H1 (cell line): ENCODE data around the gene COL4A2. TPM values are rescaled to one million over a fixed set of nuclear protein-coding genes. Genes with fewer than 3 reads are reported as not detected.

Experiments
- CTCF ChIA-PET: fragments of 300-600 bp; sonication (Branson Sonifier 250); formaldehyde crosslinking; loops from one replicate; lab custom pipeline; 2021; ENCODE audit not compliant: partially characterized antibody; lab: Charles Lee
- POLR2A ChIA-PET: fragments of 300-600 bp; sonication (Branson Sonifier 250); formaldehyde crosslinking; loops from one replicate; lab custom pipeline; 2021; ENCODE audit warnings: inconsistent platforms; ENCODE audit not compliant: partially characterized antibody; lab: Charles Lee
- DNase-seq, 2 experiments: peaks; one replicate each; pipeline versions ENCODE4 v3.0.0 to v3.0.0-alpha.2; 2010 to 2022; ENCODE audit warnings: low spot score in 2 of 2, low read depth in 1 of 2, mixed read lengths in 1 of 2
- FAIRE-seq: peaks from 2 replicates; lab custom pipeline; 2011; peaks lifted over from hg19 to GRCh38; lab: Jason Lieb, UNC
- H2AFZ ChIP-seq: 2 replicates; pipeline ENCODE4 v1.8.1; 2012; ENCODE audit warnings: low read length, inconsistent platforms
- H2AK5ac ChIP-seq: 2 replicates; pipeline ENCODE4 v1.6.1; 2013; ENCODE audit warnings: low read depth, low read length
- H2BK120ac ChIP-seq: replicated peaks from 2 replicates; pipeline ENCODE3; 2013; ENCODE audit warnings: low read depth, low read length, inconsistent platforms
- H2BK12ac ChIP-seq: 2 replicates; pipeline ENCODE4 v1.6.1; 2013; ENCODE audit warnings: low read depth, low read length
- H2BK15ac ChIP-seq: 2 replicates; pipeline ENCODE4 v1.6.1; 2013; ENCODE audit warnings: low read length
- H2BK20ac ChIP-seq: 2 replicates; pipeline ENCODE4 v1.6.1; 2013; ENCODE audit warnings: low read length
- H2BK5ac ChIP-seq: 2 replicates; pipeline ENCODE4 v1.6.1; 2013; ENCODE audit warnings: low read depth, low read length
- H3K14ac ChIP-seq: 2 replicates; pipeline ENCODE4 v1.6.1; 2013; ENCODE audit warnings: inconsistent platforms; ENCODE audit not compliant: insufficient read length
- H3K18ac ChIP-seq: 2 replicates; pipeline ENCODE4 v1.6.1; 2013; ENCODE audit warnings: low read length; ENCODE audit errors: extremely low read depth
- H3K23ac ChIP-seq: 2 replicates; pipeline ENCODE4 v1.6.1; 2013; ENCODE audit warnings: inconsistent platforms; ENCODE audit not compliant: insufficient read length
- H3K23me2 ChIP-seq: 2 replicates; pipeline ENCODE4 v1.6.1; 2013; ENCODE audit warnings: low read depth, low read length
- H3K27ac ChIP-seq: 2 replicates; pipeline ENCODE4 v1.6.1; 2011; ENCODE audit warnings: low read depth, low read length, inconsistent platforms
- H3K27me3 ChIP-seq, 4 experiments: replicated peaks in 1 of 4; 1 replicate in 1 of 4; 2 replicates in 3 of 4; pipeline versions ENCODE4 v1.6.1 to v1.8.1; 2011 to 2013; ENCODE audit warnings: low read length in 3 of 4, mild to moderate bottlenecking in 3 of 4, inconsistent platforms in 2 of 4, mixed read lengths in 2 of 4, moderate library complexity in 1 of 4; ENCODE audit not compliant: control insufficient read depth in 3 of 4, insufficient read depth in 3 of 4; ENCODE audit errors: extremely low read depth in 1 of 4
- H3K36me3 ChIP-seq, 4 experiments: 2 replicates each; pipeline versions ENCODE4 v1.6.1 to v1.8.1; 2011 to 2013; ENCODE audit warnings: mild to moderate bottlenecking in 4 of 4, low read length in 3 of 4, moderate library complexity in 2 of 4, control low read depth in 1 of 4, inconsistent platforms in 1 of 4; ENCODE audit not compliant: insufficient read depth in 4 of 4, control insufficient read depth in 2 of 4
- H3K4ac ChIP-seq: replicated peaks from 2 replicates; pipeline ENCODE3; 2013; ENCODE audit warnings: low read length, low read depth, mixed read lengths, inconsistent platforms; ENCODE audit not compliant: insufficient read length
- H3K4me1 ChIP-seq, 4 experiments: replicated peaks in 1 of 4; 1 replicate in 1 of 4; 2 replicates in 3 of 4; pipeline versions ENCODE4 v1.6.1 to v1.8.1; 2011 to 2013; ENCODE audit warnings: low read length in 3 of 4, inconsistent platforms in 2 of 4, mixed read lengths in 1 of 4; ENCODE audit not compliant: insufficient read depth in 4 of 4, control insufficient read depth in 3 of 4
- H3K4me2 ChIP-seq, 2 experiments: 2 replicates each; pipeline versions ENCODE4 v1.6.1 to v1.8.1; 2011 to 2013; ENCODE audit warnings: low read depth in 2 of 2, low read length in 2 of 2, control low read depth in 1 of 2, inconsistent platforms in 1 of 2, mild to moderate bottlenecking in 1 of 2; ENCODE audit not compliant: insufficient read depth in 1 of 2
- H3K4me3 ChIP-seq, 4 experiments: fragments of 200-600, 300-600 bp in 1 of 4; sonication (generic), shearing (Covaris generic), sonication (Bioruptor Twin) in 1 of 4; 2 replicates each; pipeline versions ENCODE4 v1.5.1 to v1.8.1; 2011 to 2016; ENCODE audit warnings: low read length in 4 of 4, low read depth in 3 of 4, control low read depth in 2 of 4, inconsistent platforms in 2 of 4, mild to moderate bottlenecking in 2 of 4, mixed read lengths in 1 of 4, moderate library complexity in 1 of 4; ENCODE audit not compliant: insufficient read depth in 2 of 4; ENCODE audit errors: extremely low read depth in 1 of 4
- H3K56ac ChIP-seq: replicated peaks from 2 replicates; pipeline ENCODE3; 2013; ENCODE audit warnings: low read depth, mild to moderate bottlenecking, mixed read lengths, low read length, inconsistent platforms; ENCODE audit not compliant: insufficient read length
- H3K79me1 ChIP-seq: 2 replicates; pipeline ENCODE4 v1.6.1; 2013; ENCODE audit warnings: low read depth, low read length, control low read depth
- H3K79me2 ChIP-seq, 2 experiments: 2 replicates each; pipeline versions ENCODE4 v1.6.1 to v1.8.1; 2012 to 2013; ENCODE audit warnings: low read length in 2 of 2, mild to moderate bottlenecking in 2 of 2, inconsistent platforms in 1 of 2; ENCODE audit not compliant: insufficient read depth in 2 of 2, control insufficient read depth in 1 of 2
- H3K9ac ChIP-seq, 4 experiments: replicated peaks in 1 of 4; 1 replicate in 1 of 4; 2 replicates in 3 of 4; pipeline versions ENCODE4 v1.6.1 to v1.8.1; 2011 to 2013; ENCODE audit warnings: low read depth in 3 of 4, low read length in 3 of 4, control low read depth in 2 of 4, mild to moderate bottlenecking in 2 of 4, moderate library complexity in 2 of 4, inconsistent platforms in 1 of 4; ENCODE audit errors: extremely low read depth in 1 of 4
- H3K9me3 ChIP-seq, 2 experiments: 2 replicates each; pipeline versions ENCODE4 v1.6.1 to v1.8.1; 2012 to 2013; ENCODE audit warnings: mild to moderate bottlenecking in 2 of 2, moderate library complexity in 2 of 2, control low read depth in 1 of 2, inconsistent platforms in 1 of 2, low read depth in 1 of 2, low read length in 1 of 2, mixed read lengths in 1 of 2; ENCODE audit not compliant: insufficient read depth in 2 of 2
- H4K20me1 ChIP-seq, 2 experiments: replicated peaks in 1 of 2; 2 replicates each; pipeline versions ENCODE3 to v1.8.1; 2011 to 2013; ENCODE audit warnings: inconsistent platforms in 2 of 2, low read length in 2 of 2, mild to moderate bottlenecking in 1 of 2; ENCODE audit not compliant: insufficient read depth in 2 of 2, control insufficient read depth in 1 of 2
- H4K5ac ChIP-seq: 2 replicates; pipeline ENCODE4 v1.6.1; 2013; ENCODE audit warnings: low read length, low read depth, mixed read lengths, inconsistent platforms; ENCODE audit not compliant: insufficient read length
- H4K8ac ChIP-seq: 2 replicates; pipeline ENCODE4 v1.8.0; 2013; ENCODE audit warnings: mild to moderate bottlenecking, moderate library complexity, low read length, inconsistent platforms; ENCODE audit not compliant: insufficient read depth; ENCODE audit errors: extremely low read depth
- H4K91ac ChIP-seq: replicated peaks from 2 replicates; pipeline ENCODE3; 2013; ENCODE audit warnings: low read length, mixed read lengths, inconsistent platforms; ENCODE audit not compliant: insufficient read length
- BCL11A ChIP-seq, 2 experiments: IDR thresholded peaks; one replicate each; pipeline ENCODE4 v1.6.1; 2011; ENCODE audit warnings: low read depth in 2 of 2, low read length in 2 of 2, mild to moderate bottlenecking in 2 of 2
- BRCA1 ChIP-seq: IDR thresholded peaks from 2 replicates; pipeline ENCODE4 v1.6.1; 2012; ENCODE audit warnings: low read depth, low read length, improper control_type of control experiment
- CHD1 ChIP-seq: IDR thresholded peaks from 2 replicates; pipeline ENCODE4 v1.6.1; 2012; ENCODE audit warnings: low read depth, low read length, improper control_type of control experiment
- CHD2 ChIP-seq: IDR thresholded peaks from 2 replicates; pipeline ENCODE4 v1.6.1; 2012; ENCODE audit warnings: low read length, improper control_type of control experiment
- FOSL1 ChIP-seq: IDR thresholded peaks from 2 replicates; pipeline ENCODE4 v1.6.1; 2011; ENCODE audit warnings: mild to moderate bottlenecking, low read depth, low read length, moderate library complexity; ENCODE audit not compliant: insufficient read depth
- HDAC2 ChIP-seq, 2 experiments: fragments of 300-600 bp in 1 of 2; sonication (generic) in 1 of 2; IDR thresholded peaks; 2 replicates each; pipeline ENCODE4 v1.6.1; 2011 to 2012; ENCODE audit warnings: low read depth in 2 of 2, low read length in 2 of 2, mild to moderate bottlenecking in 2 of 2, moderate library complexity in 2 of 2, borderline replicate concordance in 1 of 2, inconsistent platforms in 1 of 2
- NRF1 ChIP-seq: IDR thresholded peaks from 2 replicates; pipeline ENCODE4 v1.6.1; 2011; ENCODE audit warnings: mild to moderate bottlenecking, low read depth, low read length, improper control_type of control experiment
- POLR2A ChIP-seq, 2 experiments: IDR thresholded peaks; 1 replicate in 1 of 2; 2 replicates in 1 of 2; pipeline ENCODE4 v1.6.1; 2011; ENCODE audit warnings: low read depth in 2 of 2, low read length in 2 of 2, mild to moderate bottlenecking in 2 of 2; ENCODE audit errors: control extremely low read depth in 1 of 2
- RBBP5 ChIP-seq: IDR thresholded peaks from 2 replicates; pipeline ENCODE4 v1.7.1; 2012; ENCODE audit warnings: low read depth, mild to moderate bottlenecking, inconsistent platforms, low read length, moderate library complexity, borderline replicate concordance
- RNF2 ChIP-seq: fragments of 200-900, 300-1000 bp; sonication (generic); IDR thresholded peaks from 2 replicates; pipeline ENCODE4 v1.7.1; 2016; ENCODE audit warnings: borderline replicate concordance, low read depth, mild to moderate bottlenecking, antibody characterized with exemption, low read length; ENCODE audit not compliant: poor library complexity, severe bottlenecking; ENCODE audit errors: missing control alignments
- RXRA ChIP-seq: IDR thresholded peaks from 2 replicates; pipeline ENCODE4 v1.6.1; 2011; ENCODE audit warnings: low read depth, mild to moderate bottlenecking, low read length, moderate library complexity; ENCODE audit not compliant: insufficient read depth
- SP2 ChIP-seq: IDR thresholded peaks from 2 replicates; pipeline ENCODE4 v1.6.1; 2012; ENCODE audit warnings: mild to moderate bottlenecking, low read length, inconsistent platforms
- SUZ12 ChIP-seq: fragments of 200-600 bp; sonication (generic); IDR thresholded peaks from 2 replicates; pipeline ENCODE4 v1.6.1; 2012; ENCODE audit warnings: mild to moderate bottlenecking, inconsistent platforms, low read length, moderate library complexity, mixed read lengths
- ZNF274 ChIP-seq: IDR thresholded peaks from 2 replicates; pipeline ENCODE4 v1.7.0; 2012; ENCODE audit warnings: low read length, borderline replicate concordance; ENCODE audit errors: extremely low read depth
- WGBS, 2 experiments: shearing (Covaris generic) in 1 of 2; methylation state at CpG; one replicate each; pipeline versions ENCODE4 v1.1.6 to v1.1.7; 2013 to 2015; ENCODE audit warnings: low lambda C conversion rate in 2 of 2, mixed read lengths in 2 of 2, inconsistent platforms in 1 of 2, low coverage in 1 of 2, missing lambda C conversion rate in 1 of 2; ENCODE audit not compliant: insufficient replicate concordance in 2 of 2, insufficient coverage in 1 of 2, insufficient read length in 1 of 2; ENCODE audit errors: extremely low coverage in 1 of 2, missing lambda C conversion rate in 1 of 2; 5-methylcytosine and 5-hydroxymethylcytosine counted together
- polyA plus RNA-seq, 7 experiments: library from polyadenylated mRNA; depleted of rRNA in 3 of 7; stranded (reverse) in 5 of 7; unstranded in 2 of 7; fragments of >200 nt in 5 of 7; fragments of 200-250 nt in 2 of 7; gene quantifications; 1 replicate in 5 of 7; 2 replicates in 1 of 7; 4 replicates in 1 of 7; pipeline versions ENCODE4 v1.2.1 to v1.2.3, GENCODE V29; 2011 to 2013; ENCODE audit warnings: missing spikeins in 2 of 7, mixed read lengths in 2 of 7
- total RNA-seq: library from RNA; stranded (reverse); fragmentation: NEBNext Ultra II Directional; extraction: Animal tissue kit (Norgen Biotek cat#: 25700); gene quantifications from 2 replicates; pipeline ENCODE4 v1.2.1, GENCODE V29; 2021

COL4A2 gene
- total and polyA plus RNA-seq, 2 of the 8 experiments (the other 6 are each of a cell fraction or from before 2014, with no cell fraction given) = 80.4 to 87.3 TPM

DNA sequence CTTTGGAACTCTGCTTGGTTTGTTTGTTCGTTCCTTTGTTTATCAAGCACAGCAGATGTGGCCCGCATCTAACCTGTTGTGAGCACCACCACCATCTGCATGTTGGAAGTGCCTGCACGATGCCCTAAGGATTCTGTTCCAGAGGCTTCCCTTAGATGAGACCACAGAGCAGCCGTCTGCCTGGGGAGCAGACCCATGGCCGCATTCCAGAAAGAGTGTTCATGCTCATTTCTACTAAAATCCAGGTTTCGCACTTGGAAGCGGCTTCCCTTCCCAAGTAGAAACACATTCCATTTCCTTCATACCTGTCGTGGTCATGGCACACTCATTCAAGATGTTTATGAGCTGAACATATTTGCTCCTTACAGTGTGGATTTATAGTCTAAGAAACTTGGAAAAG lies 27.2 kb downstream of the COL4A2 start:
- Histone ChIP-seq H3K9me3 (no peaks in the 10 kb centered on the region), H3K27me3 (no peaks in the 10 kb centered on the region), H2BK15ac (no peak overlapping the region), H3K4ac (no peak overlapping the region), H3K23ac (no peak overlapping the region), H3K56ac (no peak overlapping the region), H3K4me2 (no peak overlapping the region), H3K36me3 (no peaks in the 10 kb centered on the region; a peak in 1 of 8 replicates), H4K91ac (no peak overlapping the region), H2BK12ac (no peak overlapping the region), H2BK120ac (no peak overlapping the region), H3K23me2 (no peaks in the 10 kb centered on the region), H3K9ac (no peak overlapping the region), H4K5ac (no peak overlapping the region), H3K14ac (no peak overlapping the region), H2AFZ (no peak overlapping the region), H3K79me1 (peaks cover 3% of the 10 kb centered on the region; the same call in 1 of the 2 replicates), H3K27ac (no peak overlapping the region), H2AK5ac (no peak overlapping the region), H3K4me1 (peaks cover 0 to 8% (median 2%) of the 10 kb centered on the region in 4 experiments; a peak in 5 of 7 replicates), H3K79me2 (no peaks in the 10 kb centered on the region), H2BK5ac (no peak overlapping the region), H2BK20ac (no peak overlapping the region), H4K8ac (no peak overlapping the region), H3K4me3 (no peak overlapping the region), H3K18ac (no peak overlapping the region), H4K20me1 (peaks cover 0 to 2% of the 10 kb centered on the region in 2 experiments)
- ChIA-PET POLR2A (no interaction called here), CTCF (interaction anchor here (0.9 to 3.4 kb wide), 4 partner anchors 9 to 19 kb away, joined by 3 to 17 read pairs (median 4); no protein-coding TSS in a partner anchor)
- 91% methylated on average over 8 of the region's 8 CpGs; no CpG with 5 or more reads in 1 of the 2 experiments for WGBS, 2 experiments
- DNase-seq (no peak), FAIRE-seq (no peak)
- TF ChIP-seq CHD2 (no peak), BCL11A (IDR thresholded peaks at IDR 0.05; ENCODE audit: low read depth in 2 of 2, low read length in 2 of 2) (no peak), BRCA1 (no peak), FOSL1 (no peak), NRF1 (no peak), HDAC2 (IDR thresholded peaks at IDR 0.05; ENCODE audit: borderline replicate concordance in 1 of 2, low read depth in 2 of 2, low read length in 2 of 2) (no peak), RBBP5 (no peak), RXRA (no peak), POLR2A (IDR thresholded peaks at IDR 0.05; ENCODE audit: control extremely low read depth in 1 of 2, low read depth in 2 of 2, low read length in 2 of 2) (no peak), ZNF274 (no peak), RNF2 (no peak), SUZ12 (no peak), CHD1 (no peak), SP2 (no peak)
